Prostate gland (tissue), 2 donors: ENCODE results near the gene ZNF587. TPM values are rescaled to one million over a fixed set of nuclear protein-coding genes. Genes with fewer than 3 reads are reported as not detected.

Source experiments
- DNase-seq: peaks from one replicate; pipeline ENCODE4 v3.0.0-alpha.2; 2019; ENCODE audit warnings: low spot score
- H3K27ac ChIP-seq, 2 donors: fragments of 200-600 bp; sonication (generic); 2 replicates each; pipeline ENCODE4 v1.5.1; 2017 to 2019
- H3K27me3 ChIP-seq: fragments of 200-600 bp; sonication (generic); replicated peaks from 2 replicates; pipeline ENCODE4 v1.5.1; 2019; ENCODE audit not compliant: insufficient read depth
- H3K36me3 ChIP-seq, 2 donors: fragments of 200-600 bp; sonication (generic); 1 replicate in 1 of 2; 2 replicates in 1 of 2; pipeline versions ENCODE4 v1.5.1 to v1.8.1; 2017 to 2019
- H3K4me1 ChIP-seq: fragments of 200-600 bp; sonication (generic); replicated peaks from 2 replicates; pipeline ENCODE4 v1.5.1; 2019
- H3K4me3 ChIP-seq, 2 donors: fragments of 200-600 bp; sonication (generic); 2 replicates each; pipeline ENCODE4 v1.5.1; 2017 to 2019
- H3K9me3 ChIP-seq: fragments of 200-600 bp; sonication (generic); 2 replicates; pipeline ENCODE4 v1.5.1; 2017
- POLR2A ChIP-seq: fragments of 450-650 bp; IDR thresholded peaks from one replicate; pipeline ENCODE4 v1.6.1; 2016; ENCODE audit warnings: antibody characterized with exemption, mild to moderate bottlenecking
- POLR2AphosphoS5 ChIP-seq: sonication (generic); formaldehyde crosslinking; IDR thresholded peaks from one replicate; pipeline ENCODE4 v1.6.1; 2017; ENCODE audit warnings: antibody characterized with exemption
- WGBS: methylation state at CpG from one replicate; pipeline ENCODE4 v1.1.5; 2018; 5-methylcytosine and 5-hydroxymethylcytosine counted together
- intact Hi-C: fragments of 100-400 bp; cut with DNase I; formaldehyde crosslinking; loops from one replicate; pipeline ENCODE4 v1.14.2; 2022
- total RNA-seq, 2 donors: library from RNA; depleted of rRNA; stranded (reverse); fragments of >200 nt; gene quantifications; one replicate each; pipeline ENCODE4 v1.1.0, GENCODE V29; 2016
- TF ChIP-seq, protein P1 (sequence below), 4 experiments: fragments of 200-600 bp in 2 of 4; fragments of 450-650 bp in 2 of 4; sonication (generic) in 2 of 4; IDR thresholded peaks; 1 replicate in 3 of 4; 2 replicates in 1 of 4; pipeline ENCODE4 v1.5.1; 2016 to 2019; ENCODE audit warnings: antibody characterized with exemption in 4 of 4, mild to moderate bottlenecking in 2 of 4, moderate library complexity in 2 of 4

ZNF587 gene
- total RNA-seq, 2 donors from 2014 or later, result 32.1 to 49.7 TPM

DNA sequence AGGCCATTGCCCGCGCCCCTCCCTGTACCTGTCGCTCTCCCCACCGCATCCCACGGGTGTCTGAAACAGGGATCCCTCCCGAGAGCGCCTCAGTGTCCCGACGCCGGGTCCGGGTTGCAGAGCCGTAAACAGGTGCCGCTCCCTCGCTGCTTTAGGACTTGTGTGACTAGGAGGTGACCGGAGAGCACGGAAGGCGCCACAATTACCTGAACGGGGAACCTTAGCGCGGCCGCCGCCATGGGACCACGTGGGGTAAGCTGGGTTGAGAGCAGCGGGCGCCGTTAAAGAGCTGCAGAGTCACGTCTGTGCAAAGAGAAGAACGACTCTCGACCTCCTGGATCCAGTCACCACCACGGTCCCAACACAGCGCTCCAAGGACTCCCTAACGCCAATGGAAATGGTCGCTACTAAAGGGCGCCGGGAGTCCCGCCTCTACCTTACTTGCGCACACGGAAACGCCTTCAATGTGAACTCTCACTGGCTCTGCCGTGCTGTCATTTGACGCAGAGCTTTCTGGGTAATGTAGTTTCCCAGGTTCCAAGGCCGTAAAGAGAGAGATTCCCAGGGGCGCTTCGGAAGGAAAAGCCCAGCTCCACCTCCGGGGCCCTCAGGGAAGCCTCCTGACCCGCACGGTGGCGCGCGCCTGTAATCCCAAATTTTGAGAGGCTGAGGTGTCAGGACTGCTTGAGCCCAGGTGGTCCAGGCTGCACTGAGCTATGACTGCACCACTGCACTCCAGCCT, 35.0 kb upstream of the ZNF587 start, which contains the start of gene ZNF552:
Gene ZNF552 (minus strand): TSS at position 409 of the 742 bp plus-strand sequence. CDS start 170 bp downstream, at position 239.
- intact Hi-C loops, result no loop called here
- Histone ChIP-seq H3K27me3 (no peaks in the 10 kb centered on the region), H3K4me3 (peak within 1 kb of the TSS; percentile 65 to 73), H3K36me3 (no peaks in the 10 kb centered on the region), H3K4me1 (peaks cover 9% of the 10 kb centered on the region), H3K9me3 (no peaks in the 10 kb centered on the region), H3K27ac (peak within 1 kb of the TSS; percentile 82 to 84)
- under 1% methylated on average over 49 of the region's 50 CpGs for WGBS
- peak; percentile 99 for TF ChIP-seq POLR2AphosphoS5
- peak; percentile 96 for TF ChIP-seq POLR2A
- TF ChIP-seq, protein P1, sequence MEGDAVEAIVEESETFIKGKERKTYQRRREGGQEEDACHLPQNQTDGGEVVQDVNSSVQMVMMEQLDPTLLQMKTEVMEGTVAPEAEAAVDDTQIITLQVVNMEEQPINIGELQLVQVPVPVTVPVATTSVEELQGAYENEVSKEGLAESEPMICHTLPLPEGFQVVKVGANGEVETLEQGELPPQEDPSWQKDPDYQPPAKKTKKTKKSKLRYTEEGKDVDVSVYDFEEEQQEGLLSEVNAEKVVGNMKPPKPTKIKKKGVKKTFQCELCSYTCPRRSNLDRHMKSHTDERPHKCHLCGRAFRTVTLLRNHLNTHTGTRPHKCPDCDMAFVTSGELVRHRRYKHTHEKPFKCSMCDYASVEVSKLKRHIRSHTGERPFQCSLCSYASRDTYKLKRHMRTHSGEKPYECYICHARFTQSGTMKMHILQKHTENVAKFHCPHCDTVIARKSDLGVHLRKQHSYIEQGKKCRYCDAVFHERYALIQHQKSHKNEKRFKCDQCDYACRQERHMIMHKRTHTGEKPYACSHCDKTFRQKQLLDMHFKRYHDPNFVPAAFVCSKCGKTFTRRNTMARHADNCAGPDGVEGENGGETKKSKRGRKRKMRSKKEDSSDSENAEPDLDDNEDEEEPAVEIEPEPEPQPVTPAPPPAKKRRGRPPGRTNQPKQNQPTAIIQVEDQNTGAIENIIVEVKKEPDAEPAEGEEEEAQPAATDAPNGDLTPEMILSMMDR (IDR thresholded peaks at IDR 0.05), result peak in 1 of 4 experiments; percentile 24
- peak; percentile 91 for DNase-seq

DNA sequence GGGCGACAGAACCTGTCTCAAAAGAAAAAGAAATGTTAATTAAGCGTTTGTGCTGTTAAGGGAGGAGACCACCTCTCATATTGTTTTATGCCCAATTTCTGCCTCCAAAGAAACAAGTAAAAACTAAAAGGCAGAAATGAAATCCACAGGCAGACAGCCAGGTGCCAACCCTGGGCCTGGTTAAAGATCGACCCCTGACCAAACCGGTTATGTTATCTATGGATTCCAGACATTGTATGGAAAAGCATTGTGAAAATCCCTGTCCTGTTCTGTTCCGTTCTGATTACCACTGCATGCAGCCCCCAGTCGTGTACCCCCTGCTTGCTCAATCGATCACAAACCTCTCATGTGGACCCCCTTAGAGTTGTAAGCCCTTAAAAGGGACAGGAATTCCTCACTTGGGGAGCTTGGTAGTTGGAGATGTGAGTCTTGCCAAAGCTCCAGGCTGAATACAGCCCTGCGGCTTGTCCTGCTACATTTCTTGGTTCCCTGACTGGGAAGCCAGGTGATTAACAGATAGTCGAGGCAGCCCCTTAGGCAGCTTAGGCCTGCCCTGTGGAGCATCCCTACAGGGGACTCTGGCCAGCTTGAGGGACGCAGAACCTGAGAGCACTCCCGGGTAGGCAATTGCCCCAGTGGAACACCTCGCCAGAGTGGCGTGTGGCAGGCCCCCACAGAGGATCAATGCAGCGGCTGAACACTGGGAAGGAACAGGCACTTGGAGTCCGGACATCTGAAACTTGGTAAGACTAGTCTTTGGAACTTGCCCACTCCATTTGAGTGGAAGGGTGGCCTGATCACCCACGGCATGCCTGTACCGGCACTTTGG, 34.2 kb upstream of the ZNF587 start:
- H3K27me3 ChIP-seq, result no peaks in the 10 kb centered on the region
- TF ChIP-seq POLR2AphosphoS5 (no peak), POLR2A (no peak)
- TF ChIP-seq, protein P1 (IDR thresholded peaks at IDR 0.05), result no peak
- intact Hi-C loops, result no loop called here
- H3K36me3 ChIP-seq, result no peaks in the 10 kb centered on the region
- H3K4me1 ChIP-seq, result peaks cover 5% of the 10 kb centered on the region
- H3K4me3 ChIP-seq, result peak overlapping the region in 1 of 2 donors; percentile 65
- no peaks in the 10 kb centered on the region for H3K9me3 ChIP-seq
- peak overlapping the region; percentile 82 to 84 for H3K27ac ChIP-seq
- DNase-seq, result no peak
- WGBS, result 68% methylated on average over 17 of the region's 17 CpGs

DNA sequence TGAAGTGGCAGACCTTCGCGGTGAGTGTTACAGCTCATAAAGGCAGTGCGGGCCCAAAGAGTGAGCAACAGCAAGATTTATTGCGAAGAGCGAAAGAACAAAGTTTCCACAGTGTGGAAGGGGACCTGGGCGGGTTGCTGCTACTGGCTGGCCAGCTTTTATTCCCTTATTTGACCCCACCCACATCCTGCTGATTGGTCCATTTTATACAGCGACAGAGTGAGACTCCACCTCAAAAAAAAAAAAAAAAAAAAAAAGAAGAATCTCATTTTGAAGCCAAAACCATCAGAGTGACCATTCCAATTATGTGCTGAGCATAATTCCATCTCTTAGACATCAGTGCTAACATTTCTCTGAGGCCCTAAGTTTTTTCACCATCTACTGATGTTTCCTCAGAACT, 33.0 kb upstream of the ZNF587 start:
- no peak overlapping the region for H3K27ac ChIP-seq
- H3K4me3 ChIP-seq, result no peak overlapping the region
- H3K36me3 ChIP-seq, result no peaks in the 10 kb centered on the region
- peaks cover 3% of the 10 kb centered on the region for H3K4me1 ChIP-seq
- 69% methylated on average over 7 of the region's 7 CpGs for WGBS
- intact Hi-C loops, result no loop called here
- TF ChIP-seq, protein P1 (IDR thresholded peaks at IDR 0.05), result no peak
- no peak for TF ChIP-seq POLR2A
- no peak for TF ChIP-seq POLR2AphosphoS5
- no peaks in the 10 kb centered on the region for H3K27me3 ChIP-seq
- no peak for DNase-seq
- H3K9me3 ChIP-seq, result no peaks in the 10 kb centered on the region

DNA sequence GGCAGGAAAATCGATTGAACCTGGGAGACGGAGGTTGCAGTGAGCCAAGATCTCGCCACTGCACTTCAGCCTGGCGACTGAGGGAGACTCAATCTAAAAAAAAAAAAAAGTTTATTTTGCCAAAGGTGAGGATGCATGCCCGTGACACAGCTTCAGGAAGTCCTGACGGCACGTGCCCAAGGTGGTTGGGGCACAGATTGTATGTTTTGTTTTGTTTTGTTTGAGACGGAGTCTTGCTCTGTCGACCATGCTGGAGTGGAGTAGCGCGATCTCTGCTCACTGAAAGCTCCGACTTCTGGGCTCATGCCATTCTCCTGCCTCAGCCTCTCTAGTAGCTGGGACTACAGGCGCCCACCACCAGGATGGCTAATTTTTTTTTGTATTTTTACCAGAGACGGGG, 31.7 kb upstream of the ZNF587 start:
- intact Hi-C loops, result no loop called here
- Histone ChIP-seq H3K9me3 (no peaks in the 10 kb centered on the region), H3K36me3 (no peaks in the 10 kb centered on the region), H3K4me1 (no peaks in the 10 kb centered on the region), H3K27ac (no peak overlapping the region), H3K4me3 (no peak overlapping the region), H3K27me3 (no peaks in the 10 kb centered on the region)
- no peak for DNase-seq
- 92% methylated on average over 14 of the region's 14 CpGs for WGBS
- TF ChIP-seq POLR2AphosphoS5 (no peak), POLR2A (no peak)
- TF ChIP-seq, protein P1 (IDR thresholded peaks at IDR 0.05), result no peak
